Measurements from ENCODE around the gene MT2A.

Gene MT2A

DNA sequence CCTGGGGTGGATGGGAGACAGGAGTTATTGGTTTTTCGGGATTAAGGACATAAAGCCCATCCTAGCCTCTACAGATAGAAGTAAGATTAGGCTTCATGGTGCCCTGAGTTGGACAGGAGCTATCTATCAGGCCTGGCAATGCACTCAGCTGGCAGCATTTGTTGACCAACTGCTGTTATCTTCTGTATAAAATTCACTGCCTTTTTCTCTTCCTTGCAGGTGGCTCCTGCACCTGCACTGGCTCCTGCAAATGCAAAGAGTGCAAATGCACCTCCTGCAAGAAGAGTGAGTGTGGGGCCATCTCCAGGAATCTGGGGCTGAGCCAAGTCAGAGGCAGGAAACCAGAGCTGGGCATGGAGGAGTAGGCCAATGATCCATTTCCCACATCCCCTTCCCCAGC lies 30.7 kb downstream of the MT2A start:
- DNase-seq (ENCODE audit: low read depth in 2 of 2), result no peak

- no peak for DNase-seq (ENCODE audit: low read depth in 2 of 2)
Measured at GRCh38 chr16:56640076-56640475, 31.7 kb downstream of the MT2A start.

GRCh38 chr16:56641166-56641565 lies 32.8 kb downstream of the MT2A start:
- DNase-seq (ENCODE audit: low read depth in 2 of 2), result no peak

DNA sequence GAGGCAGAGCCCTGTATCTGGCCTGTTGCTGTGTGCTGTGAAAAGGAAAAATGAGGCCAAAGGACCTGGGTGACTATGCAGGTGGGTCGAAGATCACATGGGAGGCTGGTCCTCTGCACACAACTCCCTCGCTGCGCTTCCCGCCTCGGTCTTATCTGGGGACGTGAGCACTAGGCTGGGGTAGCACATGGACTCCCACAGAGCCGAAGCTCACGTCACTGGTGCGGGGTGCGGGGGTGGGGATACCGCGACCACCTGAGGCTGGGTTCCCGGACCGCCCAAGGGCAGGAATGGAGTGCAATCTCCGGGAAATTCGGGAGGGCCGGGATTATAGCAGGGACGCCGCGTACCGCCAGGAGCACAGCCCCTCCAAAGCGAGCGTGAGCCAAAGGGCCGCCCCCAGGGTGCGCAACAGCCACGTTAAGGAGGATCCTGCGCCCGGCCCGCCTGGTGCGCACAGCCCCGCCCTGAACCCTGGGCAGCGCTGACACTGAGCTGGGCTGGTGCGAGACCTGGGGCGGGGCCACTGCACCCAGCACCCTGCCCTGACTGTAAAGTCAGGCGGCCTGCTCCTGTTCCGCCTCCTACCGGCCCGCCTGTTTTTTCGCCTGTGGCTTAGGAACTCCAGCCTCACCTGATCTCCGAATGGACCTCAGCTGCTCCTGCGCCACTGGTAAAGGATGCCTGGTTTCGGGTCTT lies 34.8 kb downstream of the MT2A start:
- peak; percentile 54 to 68 for DNase-seq (ENCODE audit: low read depth in 2 of 2)

DNA sequence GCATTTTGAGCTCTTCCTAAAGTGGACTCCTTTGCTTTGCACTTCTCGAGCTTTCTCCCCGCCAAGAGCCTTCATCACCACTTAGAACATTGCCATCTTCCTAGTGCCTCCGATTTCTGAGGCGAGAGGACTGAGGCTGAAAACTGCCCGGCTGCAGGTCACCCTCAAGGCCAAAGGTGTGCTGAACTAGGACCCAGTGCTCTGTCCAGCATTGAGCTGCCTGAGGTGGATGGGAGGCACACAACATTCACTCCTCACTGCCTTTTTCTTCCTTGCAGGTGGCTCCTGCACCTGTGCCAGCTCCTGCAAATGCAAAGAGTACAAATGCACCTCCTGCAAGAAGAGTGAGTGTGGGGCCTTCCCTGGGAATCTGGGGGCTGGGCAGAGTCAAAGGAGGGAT lies 35.4 kb downstream of the MT2A start:
- no peak for DNase-seq (ENCODE audit: low read depth in 2 of 2)

GRCh38 chr16:56645311-56645710 lies 36.9 kb downstream of the MT2A start:
- DNase-seq (ENCODE audit: low read depth in 2 of 2), result no peak

- DNase-seq (ENCODE audit: low read depth in 2 of 2), result no peak
Measured at GRCh38 chr16:56645838-56646237, 37.5 kb downstream of the MT2A start.

DNA sequence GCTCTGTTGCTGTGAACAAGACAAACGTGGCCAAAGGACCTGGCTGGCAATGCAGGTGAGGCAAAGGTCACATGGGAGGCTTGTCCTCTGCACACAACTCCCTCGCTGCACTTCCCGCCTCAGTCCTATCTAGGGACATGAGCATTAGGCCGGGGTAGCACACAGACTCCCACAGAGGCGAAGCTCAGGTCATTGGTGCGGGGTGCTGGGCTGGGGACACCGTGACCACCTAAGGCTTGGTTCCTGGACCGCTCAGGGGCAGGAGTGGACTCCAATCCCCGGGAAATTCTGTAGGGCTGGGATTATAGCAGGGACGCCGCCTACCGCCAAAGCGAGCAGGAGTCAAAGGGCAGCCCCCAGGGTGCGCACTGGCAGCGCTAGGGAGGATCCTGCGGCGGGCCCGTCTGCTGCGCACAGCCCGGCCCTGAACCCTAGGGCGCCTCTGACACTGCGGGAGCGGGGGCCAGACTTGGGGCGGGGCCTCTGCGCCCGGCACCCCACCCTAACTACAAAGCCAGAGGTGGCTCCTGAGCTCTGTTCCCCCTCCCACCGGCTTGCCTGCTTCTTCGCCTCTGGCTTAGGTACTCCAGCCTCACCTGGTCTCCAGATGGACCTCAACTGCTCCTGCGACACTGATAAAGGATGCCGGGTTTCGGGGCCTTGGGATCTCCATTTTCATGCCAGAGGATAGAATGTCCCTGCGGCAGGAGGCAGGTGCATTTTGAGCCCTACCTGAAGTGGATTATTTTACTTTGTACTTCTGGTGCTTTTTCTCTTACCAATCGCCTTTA lies 39.5 kb downstream of the MT2A start:
- no peak for DNase-seq (ENCODE audit: low read depth in 2 of 2)

GRCh38 chr16:56649271-56649670 lies 40.9 kb downstream of the MT2A start:
- DNase-seq (ENCODE audit: low read depth in 2 of 2), result no peak

DNA sequence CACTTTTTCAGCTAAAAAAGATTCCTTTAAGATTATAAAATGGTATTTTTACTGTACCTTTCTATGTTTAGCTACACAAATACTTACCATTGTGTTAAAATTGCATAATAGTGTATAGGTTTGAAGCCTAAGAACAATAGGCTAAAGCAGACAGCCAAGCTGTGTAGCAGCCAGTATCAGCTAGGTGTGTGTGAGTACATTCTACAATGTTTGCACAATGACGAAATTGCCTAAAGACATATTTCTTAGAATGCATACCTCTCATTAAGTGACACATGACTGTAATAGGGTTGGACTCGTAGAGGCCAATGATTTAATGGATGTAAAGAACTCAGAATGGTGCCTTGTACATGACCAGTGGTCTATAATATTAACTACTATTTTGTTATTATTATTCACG lies 41.4 kb downstream of the MT2A start:
- no peak for DNase-seq (ENCODE audit: low read depth in 2 of 2)

- DNase-seq (ENCODE audit: low read depth in 2 of 2), result no peak
Measured at GRCh38 chr16:56651586-56651985, 43.2 kb downstream of the MT2A start, which contains the start of gene MT1B. TSS of gene MT1B (plus strand) at chr16:56651886. CDS start at chr16:56651954, 68 bp downstream.

DNA sequence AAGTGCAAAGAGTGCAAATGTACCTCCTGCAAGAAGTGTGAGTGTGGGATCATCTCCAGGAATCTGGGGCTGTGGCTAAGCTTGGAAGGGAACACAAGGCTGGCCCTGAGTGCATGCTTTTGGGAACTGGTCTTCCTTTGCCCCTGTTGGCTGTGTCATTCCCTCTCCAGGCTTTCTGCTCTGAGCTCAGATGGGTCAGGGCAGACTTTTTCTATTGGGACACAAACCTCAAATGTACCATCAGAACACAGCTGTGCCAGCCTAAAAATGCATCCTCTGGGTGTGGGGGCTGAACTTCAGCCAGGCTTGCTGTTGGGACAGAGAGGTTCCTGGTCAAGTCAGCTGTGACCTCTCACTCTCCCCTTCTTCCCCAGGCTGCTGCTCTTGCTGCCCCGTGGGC lies 44.2 kb downstream of the MT2A start:
- DNase-seq (ENCODE audit: low read depth in 2 of 2), result no peak

- no peak for DNase-seq (ENCODE audit: low read depth in 2 of 2)
Measured at GRCh38 chr16:56653218-56653617, 44.8 kb downstream of the MT2A start.

DNA sequence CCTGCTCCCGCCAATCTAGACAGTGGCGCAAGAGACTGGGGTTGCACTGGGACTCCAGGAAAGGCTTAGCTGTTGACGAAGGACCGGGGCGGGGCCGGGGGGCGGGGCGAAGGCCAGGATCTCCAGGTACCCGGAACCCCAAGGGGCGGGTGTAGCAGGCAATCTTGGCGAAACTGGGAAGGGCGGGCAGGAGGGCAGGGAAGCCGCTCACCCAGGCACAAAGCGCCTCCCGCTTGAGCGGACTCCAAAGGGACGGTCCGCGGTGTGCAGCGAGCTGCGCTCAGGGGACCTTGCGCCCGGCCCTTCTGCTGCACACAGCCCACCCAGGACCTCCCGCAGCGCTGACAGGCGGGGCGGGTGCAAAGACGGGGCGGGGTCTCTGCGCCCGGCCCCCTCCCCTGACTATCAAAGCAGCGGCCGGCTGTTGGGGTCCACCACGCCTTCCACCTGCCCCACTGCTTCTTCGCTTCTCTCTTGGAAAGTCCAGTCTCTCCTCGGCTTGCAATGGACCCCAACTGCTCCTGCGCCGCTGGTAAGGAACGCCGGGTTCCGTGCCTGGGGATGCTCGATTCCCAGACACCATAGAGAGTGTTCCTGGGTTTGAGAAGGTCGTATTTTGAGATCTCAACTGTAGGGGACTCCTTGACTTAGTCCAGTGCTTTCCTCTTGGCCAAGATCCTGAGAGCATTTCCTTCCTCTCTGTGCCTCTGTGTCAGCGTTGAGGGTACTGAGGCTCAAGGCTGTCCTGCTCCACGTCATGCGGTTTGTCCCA lies 49.4 kb downstream of the MT2A start, which contains the start of gene MT1F:
Gene MT1F (plus strand): TSS at position 405 of the 772 bp plus-strand sequence. CDS start 100 bp downstream, at position 505.
- peak; percentile 37 to 71 for DNase-seq (ENCODE audit: low read depth in 2 of 2)

DNA sequence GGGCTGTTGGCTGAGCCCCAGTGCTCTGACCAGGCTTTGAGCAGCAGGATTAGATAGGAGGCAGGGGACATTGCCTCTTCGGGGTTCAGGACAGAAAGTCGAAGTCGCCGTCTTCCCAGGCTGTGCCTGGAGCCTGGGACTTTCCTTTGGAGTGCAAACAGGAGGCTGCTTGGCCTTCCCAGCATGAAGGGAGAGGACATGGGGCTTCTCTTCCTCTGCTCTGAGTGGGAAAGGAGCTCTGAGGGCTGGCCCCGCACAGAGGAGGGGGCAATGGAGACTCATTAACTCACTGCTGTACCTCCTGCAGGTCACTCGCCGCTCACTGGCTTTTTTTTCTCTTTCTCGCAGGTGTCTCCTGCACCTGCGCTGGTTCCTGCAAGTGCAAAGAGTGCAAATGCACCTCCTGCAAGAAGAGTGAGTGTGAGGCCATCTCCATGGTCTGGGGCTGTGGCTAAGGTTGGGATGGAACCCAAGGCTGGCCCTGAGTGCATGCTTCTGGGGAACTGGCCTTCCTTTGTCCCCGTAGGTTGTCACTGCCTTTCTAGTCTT lies 50.0 kb downstream of the MT2A start:
- no peak for DNase-seq (ENCODE audit: low read depth in 2 of 2)

Data from stimulated activated CD4-positive, alpha-beta T cell treated with anti-CD3 and anti-CD28 coated beads, Interleukin-1b, Interleukin-23, amount 100 ng/mL, for 4 hours (primary cell).